ENCODE results near the gene SCAMP2.

Gene SCAMP2

GRCh38 chr15:74794970-74795349 is 78.2 kb downstream of the SCAMP2 start:
- no peak for TF ChIP-seq CTCF (conservative IDR thresholded peaks at IDR 0.05; ENCODE audit: low read length)
- DNase-seq (ENCODE audit: low read depth) = no peak
- no peak overlapping the region for H3K4me3 ChIP-seq (ENCODE audit: low read length)

GRCh38 chr15:74794248-74794969 is 78.8 kb downstream of the SCAMP2 start:
- TF ChIP-seq CTCF (conservative IDR thresholded peaks at IDR 0.05; ENCODE audit: low read length) = no peak
- DNase-seq (ENCODE audit: low read depth) = no peak
- no peak overlapping the region for H3K4me3 ChIP-seq (ENCODE audit: low read length)
